ENCODE measurements around the gene PROB1.

GRCh38 chr5:139369181-139369580 lies 25.7 kb downstream of the PROB1 start:
- TF ChIP-seq CTCF (IDR thresholded peaks at IDR 0.05): no peak
- TF ChIP-seq SIN3A (IDR thresholded peaks at IDR 0.05; ENCODE audit: borderline replicate concordance, insufficient read depth, low read depth, low read length): no peak
- TF ChIP-seq POLR2AphosphoS5 (IDR thresholded peaks at IDR 0.05; ENCODE audit: low read depth, low read length): no peak
